ENCODE measurements around the gene MRFAP1L1.

Gene MRFAP1L1

DNA sequence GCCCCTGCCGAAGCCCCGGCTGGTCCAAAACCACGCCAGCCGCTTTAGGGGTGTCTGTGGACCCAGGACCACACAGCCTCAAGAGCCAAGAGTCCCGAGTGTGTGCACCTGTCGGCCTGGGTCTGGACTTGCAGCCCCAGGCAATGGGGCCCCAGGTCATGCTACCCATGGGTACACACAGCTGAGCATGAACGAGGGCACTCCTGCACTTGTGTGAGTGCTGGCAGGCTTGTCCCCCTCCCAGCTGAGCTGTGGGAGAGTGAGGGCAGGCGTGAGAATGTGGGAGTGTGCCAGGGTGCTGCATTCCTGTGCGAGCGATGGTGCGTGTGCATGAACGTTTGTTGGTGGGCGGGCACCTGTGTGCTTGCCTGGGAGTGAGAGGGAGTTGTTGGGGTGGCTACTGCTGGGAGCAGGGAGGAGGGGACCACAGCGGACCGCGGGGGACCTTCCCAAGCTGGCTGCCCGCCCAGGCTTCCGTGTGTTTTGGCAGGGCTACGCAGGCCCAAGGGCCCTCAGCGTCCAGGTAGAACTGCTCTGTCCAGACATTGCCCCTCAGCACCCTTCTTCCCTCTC lies 37.1 kb upstream of the MRFAP1L1 start:
- TF ChIP-seq ZFX (IDR thresholded peaks at IDR 0.05; ENCODE audit: borderline replicate concordance) = no peak
- TF ChIP-seq, protein P1, sequence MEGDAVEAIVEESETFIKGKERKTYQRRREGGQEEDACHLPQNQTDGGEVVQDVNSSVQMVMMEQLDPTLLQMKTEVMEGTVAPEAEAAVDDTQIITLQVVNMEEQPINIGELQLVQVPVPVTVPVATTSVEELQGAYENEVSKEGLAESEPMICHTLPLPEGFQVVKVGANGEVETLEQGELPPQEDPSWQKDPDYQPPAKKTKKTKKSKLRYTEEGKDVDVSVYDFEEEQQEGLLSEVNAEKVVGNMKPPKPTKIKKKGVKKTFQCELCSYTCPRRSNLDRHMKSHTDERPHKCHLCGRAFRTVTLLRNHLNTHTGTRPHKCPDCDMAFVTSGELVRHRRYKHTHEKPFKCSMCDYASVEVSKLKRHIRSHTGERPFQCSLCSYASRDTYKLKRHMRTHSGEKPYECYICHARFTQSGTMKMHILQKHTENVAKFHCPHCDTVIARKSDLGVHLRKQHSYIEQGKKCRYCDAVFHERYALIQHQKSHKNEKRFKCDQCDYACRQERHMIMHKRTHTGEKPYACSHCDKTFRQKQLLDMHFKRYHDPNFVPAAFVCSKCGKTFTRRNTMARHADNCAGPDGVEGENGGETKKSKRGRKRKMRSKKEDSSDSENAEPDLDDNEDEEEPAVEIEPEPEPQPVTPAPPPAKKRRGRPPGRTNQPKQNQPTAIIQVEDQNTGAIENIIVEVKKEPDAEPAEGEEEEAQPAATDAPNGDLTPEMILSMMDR (IDR thresholded peaks at IDR 0.05) = no peak
- peak overlapping the region; percentile 84 for H3K27ac ChIP-seq

DNA sequence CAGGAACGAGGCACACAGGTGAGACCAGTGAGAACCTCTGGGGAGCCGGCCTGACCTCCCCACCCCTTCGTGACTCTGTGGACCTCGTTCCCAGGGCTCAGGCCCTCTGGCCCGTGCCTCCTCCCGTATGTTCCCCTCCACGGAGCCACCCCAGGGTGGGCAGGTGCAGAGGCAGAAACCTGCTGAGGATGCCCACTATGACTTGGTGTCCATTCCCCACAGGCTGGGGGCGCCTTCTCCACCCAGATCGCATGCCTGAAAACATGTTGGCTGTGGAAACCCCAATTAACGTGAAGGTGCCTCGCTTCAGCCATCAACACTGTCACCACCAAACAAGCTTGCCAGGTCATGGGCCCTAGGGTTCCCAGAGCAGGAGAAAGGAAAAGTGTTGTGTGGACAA lies 33.3 kb upstream of the MRFAP1L1 start:
- TF ChIP-seq, protein P1 (IDR thresholded peaks at IDR 0.05) = no peak
- no peak for TF ChIP-seq ZFX (IDR thresholded peaks at IDR 0.05; ENCODE audit: borderline replicate concordance)
- H3K27ac ChIP-seq = no peak overlapping the region

DNA sequence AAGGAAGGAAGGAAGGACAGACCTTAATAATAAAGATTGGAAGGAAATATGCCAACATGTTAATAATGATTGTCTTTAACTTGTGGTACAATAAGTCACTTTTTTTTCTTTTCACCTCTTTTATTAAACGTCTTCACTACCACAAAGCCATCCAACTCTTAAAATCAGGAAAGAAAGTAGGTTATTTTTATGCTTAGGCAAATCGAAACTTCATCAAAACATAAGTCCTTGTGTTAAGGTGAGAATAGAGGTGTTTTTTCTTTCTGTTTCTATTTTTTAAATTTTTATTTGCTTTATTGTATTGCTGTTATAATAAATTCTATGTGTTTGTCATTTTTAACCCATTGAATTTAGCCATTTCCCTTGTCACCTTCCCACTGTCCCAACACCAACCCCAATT lies 32.8 kb upstream of the MRFAP1L1 start:
- H3K27ac ChIP-seq = no peak overlapping the region
- TF ChIP-seq ZFX (IDR thresholded peaks at IDR 0.05; ENCODE audit: borderline replicate concordance) = no peak
- TF ChIP-seq, protein P1 (IDR thresholded peaks at IDR 0.05) = no peak

DNA sequence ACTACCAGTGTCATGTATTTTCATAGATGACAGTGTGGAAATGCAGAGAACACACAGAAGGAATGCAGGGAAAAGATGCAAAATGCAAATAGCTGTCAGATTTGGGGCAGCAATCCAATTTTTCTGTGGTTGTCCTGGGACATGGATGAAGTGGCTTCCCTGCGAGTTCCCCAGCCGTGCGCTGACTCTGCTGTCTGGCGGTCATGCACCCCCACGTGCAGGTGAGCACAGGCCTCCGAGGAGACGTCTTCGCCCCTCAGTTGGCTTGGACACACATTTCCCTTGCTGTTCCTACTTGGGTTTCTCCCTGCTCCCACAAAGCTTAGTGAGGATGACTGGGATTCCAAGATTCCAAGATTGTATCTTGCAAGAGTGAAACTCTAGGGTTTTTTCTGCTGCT lies 30.7 kb upstream of the MRFAP1L1 start:
- TF ChIP-seq, protein P1 (IDR thresholded peaks at IDR 0.05) = no peak
- TF ChIP-seq ZFX (IDR thresholded peaks at IDR 0.05; ENCODE audit: borderline replicate concordance) = no peak
- H3K27ac ChIP-seq = no peak overlapping the region

DNA sequence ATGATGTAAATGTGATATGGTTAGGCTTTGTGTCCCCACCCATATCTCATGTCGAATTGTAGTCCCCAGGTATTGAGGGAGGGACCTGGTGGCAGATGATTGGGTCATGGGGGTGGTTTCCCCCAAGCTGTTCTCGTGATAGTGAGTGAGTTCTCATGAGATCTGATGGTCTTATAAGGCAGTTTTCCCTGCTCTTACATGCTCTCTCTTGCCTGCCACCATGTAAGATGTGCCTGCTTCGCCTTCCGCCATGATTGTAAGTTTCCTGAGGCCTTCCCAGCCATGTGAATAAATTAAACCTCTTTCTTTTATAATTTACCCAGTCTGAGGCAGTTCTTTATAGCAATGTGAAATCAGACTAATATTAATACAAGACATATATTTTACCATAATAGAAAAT lies 30.3 kb upstream of the MRFAP1L1 start:
- H3K27ac ChIP-seq = no peak overlapping the region
- TF ChIP-seq, protein P1 (IDR thresholded peaks at IDR 0.05) = no peak
- TF ChIP-seq ZFX (IDR thresholded peaks at IDR 0.05; ENCODE audit: borderline replicate concordance) = no peak

DNA sequence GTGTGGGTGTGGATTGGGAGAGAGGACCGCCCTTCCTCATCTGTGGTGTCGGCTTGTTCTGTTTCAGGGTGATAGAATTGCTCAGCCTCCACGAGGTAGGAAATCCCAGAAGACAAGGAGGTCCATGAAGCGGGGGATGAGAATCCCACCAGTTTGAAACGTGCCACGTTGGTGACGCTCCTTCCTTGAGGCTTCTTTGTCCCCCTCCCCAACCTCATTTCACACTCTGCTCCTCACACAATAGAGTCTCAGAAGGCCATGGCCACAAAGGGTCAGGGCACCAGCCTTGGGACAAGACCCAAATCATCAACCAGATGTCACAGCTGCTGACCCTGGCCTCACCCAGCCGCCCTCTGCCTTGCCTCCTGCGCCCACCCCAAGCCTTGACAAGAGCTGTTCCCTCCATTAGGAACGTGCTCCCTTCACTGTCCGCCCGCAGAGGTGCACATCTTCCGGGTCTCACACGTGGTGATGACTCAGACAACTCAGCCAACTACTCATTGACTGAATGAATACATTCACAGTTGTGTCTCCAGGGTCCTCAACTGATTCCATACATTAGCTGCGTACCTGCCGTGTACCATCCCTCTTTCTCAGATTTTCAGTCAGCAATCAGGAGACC lies 24.6 kb upstream of the MRFAP1L1 start:
- no peak for TF ChIP-seq ZFX (IDR thresholded peaks at IDR 0.05; ENCODE audit: borderline replicate concordance)
- TF ChIP-seq, protein P1 (IDR thresholded peaks at IDR 0.05) = no peak
- H3K27ac ChIP-seq = no peak overlapping the region

DNA sequence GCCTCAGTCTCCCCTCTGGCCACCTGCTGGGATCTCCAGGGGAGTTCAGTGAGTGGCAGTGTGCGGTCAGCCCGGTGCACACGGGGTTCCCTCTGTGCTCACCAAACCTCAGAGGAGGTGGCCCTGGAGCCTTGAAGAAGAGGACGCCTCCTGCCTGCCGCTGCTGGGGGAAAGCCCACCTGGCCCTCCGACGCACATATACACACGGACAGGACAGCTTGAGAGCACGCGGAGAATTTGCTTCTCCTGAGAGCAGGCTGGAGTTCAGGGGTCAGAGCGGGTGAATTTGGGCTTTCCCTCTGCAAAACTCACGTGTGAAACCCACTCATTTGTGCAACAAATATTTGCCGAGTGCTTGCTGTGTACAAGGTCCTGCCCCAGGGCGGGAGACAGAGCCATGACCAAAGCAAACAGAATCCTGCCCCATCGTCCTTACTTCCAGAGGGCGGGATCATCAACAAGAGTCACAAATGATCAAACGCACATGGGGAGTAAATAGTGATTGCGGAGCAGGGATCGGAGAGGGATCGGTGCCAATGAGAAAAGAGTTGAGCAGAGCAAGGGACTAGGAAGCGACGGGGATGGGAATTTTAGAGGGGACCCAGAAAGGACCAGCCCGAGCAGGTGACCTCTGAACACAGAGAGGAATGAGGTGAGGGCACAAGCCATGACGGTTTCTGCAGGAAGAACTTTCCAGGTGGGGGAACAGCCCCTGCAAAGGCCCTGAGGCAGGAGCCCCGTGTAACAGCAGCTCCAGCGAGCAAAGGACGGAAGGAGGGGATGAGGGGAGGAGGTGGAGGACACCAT lies 23.9 kb upstream of the MRFAP1L1 start:
- TF ChIP-seq, protein P1 (IDR thresholded peaks at IDR 0.05) = no peak
- no peak for TF ChIP-seq ZFX (IDR thresholded peaks at IDR 0.05; ENCODE audit: borderline replicate concordance)

More for the DNA sequence above, 23.9 kb upstream of the MRFAP1L1 start:
- H3K27ac ChIP-seq = no peak overlapping the region
